HepG2 (cell line): ENCODE measurements around the gene CDC27. TPM values are rescaled to one million over a fixed set of nuclear protein-coding genes. Genes with fewer than 3 reads are reported as not detected.

Source experiments
- ATAC-seq: fragments of 200-7000 bp; cut with Tn5 transposase; 3 replicates; pipeline ENCODE4 v1.9.1; 2020; ENCODE audit warnings: mild to moderate bottlenecking, moderate library complexity
- BruUV-seq: library from RNA; stranded (reverse); fragments of 400-500 nt; replicated peaks from 2 replicates; lab custom pipeline; 2021; lab: Mats Ljungman, UMichigan
- CTCF ChIA-PET: fragments of 300-600 bp; formaldehyde crosslinking; extraction: SDS; loops from one replicate; lab custom pipeline; 2021; ENCODE audit warnings: low total read pairs, inconsistent platforms, low intra/inter-chr PET ratio; lab: Yijun Ruan, JAX
- POLR2A ChIA-PET: fragments of 350-600 bp; sonication (Branson Sonifier 250); formaldehyde crosslinking; loops from one replicate; lab custom pipeline; 2020; ENCODE audit warnings: antibody characterized with exemption, inconsistent platforms; lab: Yijun Ruan, JAX
- DNase-seq: peaks from one replicate; pipeline ENCODE4 v3.0.0-alpha.2; 2015; ENCODE audit warnings: low spot score
- FAIRE-seq: peaks from 3 replicates; lab custom pipeline; 2011; peaks lifted over from hg19 to GRCh38; lab: Jason Lieb, UNC
- H2AFZ ChIP-seq: one replicate; pipeline ENCODE4 v1.6.1; 2011; ENCODE audit warnings: low read length, inconsistent platforms
- H3K27ac ChIP-seq: fragments of 300-600 bp; 3 replicates; pipeline ENCODE4 v1.8.0; 2011; ENCODE audit warnings: mixed run types, mild to moderate bottlenecking, mixed read lengths, low read length, inconsistent platforms; ENCODE audit not compliant: insufficient read depth; ENCODE audit errors: extremely low read length
- H3K27me3 ChIP-seq, 2 experiments: fragments of 200-600 bp in 1 of 2; 2 replicates in 1 of 2; 3 replicates in 1 of 2; pipeline versions ENCODE4 v1.6.0 to v1.8.0; 2011; ENCODE audit warnings: low read length in 2 of 2, mild to moderate bottlenecking in 2 of 2, moderate library complexity in 2 of 2, inconsistent platforms in 1 of 2; ENCODE audit not compliant: insufficient read depth in 2 of 2, control insufficient read depth in 1 of 2
- H3K36me3 ChIP-seq, 2 experiments: fragments of 200-600 bp in 1 of 2; replicated peaks in 1 of 2; 2 replicates in 1 of 2; 3 replicates in 1 of 2; pipeline versions ENCODE4 v1.5.1 to v1.8.0; 2011; ENCODE audit warnings: low read length in 2 of 2, inconsistent platforms in 1 of 2; ENCODE audit not compliant: insufficient read depth in 2 of 2, control insufficient read depth in 1 of 2
- H3K4me1 ChIP-seq: 2 replicates; pipeline ENCODE4 v1.5.1; 2012; ENCODE audit warnings: low read length, inconsistent platforms; ENCODE audit not compliant: insufficient read depth
- H3K4me2 ChIP-seq: 2 replicates; pipeline ENCODE4 v1.6.0; 2011; ENCODE audit warnings: low read depth, low read length, inconsistent platforms
- H3K4me3 ChIP-seq, 3 experiments: fragments of 200-600 bp in 1 of 3; sonication (generic), shearing (Covaris generic) in 1 of 3; replicated peaks in 1 of 3; 2 replicates each; pipeline ENCODE4 v1.5.1; 2011 to 2016; ENCODE audit warnings: low read length in 3 of 3, inconsistent platforms in 2 of 3, low read depth in 2 of 3, mild to moderate bottlenecking in 2 of 3, control low read depth in 1 of 3, mixed read lengths in 1 of 3; ENCODE audit not compliant: insufficient read depth in 1 of 3
- H3K79me2 ChIP-seq: one replicate; pipeline ENCODE4 v1.6.1; 2011; ENCODE audit warnings: low read length, inconsistent platforms; ENCODE audit not compliant: insufficient read depth
- H3K9ac ChIP-seq: 2 replicates; pipeline ENCODE4 v1.6.0; 2011; ENCODE audit warnings: mild to moderate bottlenecking, low read depth, low read length, inconsistent platforms; ENCODE audit not compliant: insufficient read depth
- H3K9me3 ChIP-seq: 2 replicates; pipeline ENCODE4 v1.5.1; 2012; ENCODE audit warnings: mild to moderate bottlenecking, low read length
- H4K20me1 ChIP-seq: 2 replicates; pipeline ENCODE4 v1.6.0; 2011; ENCODE audit warnings: inconsistent platforms, mild to moderate bottlenecking, low read length, moderate library complexity; ENCODE audit not compliant: insufficient read depth
- NCOA5 ChIP-seq: sonication (generic); formaldehyde crosslinking; IDR thresholded peaks from 2 replicates; pipeline ENCODE4 v1.4.0; 2020; ENCODE audit warnings: missing genetic modification reagents
- PAXIP1 ChIP-seq: sonication (generic); formaldehyde crosslinking; conservative IDR thresholded peaks from 2 replicates; pipeline ENCODE4 v1.4.0; 2020; ENCODE audit warnings: mild to moderate bottlenecking, missing genetic modification reagents, moderate library complexity
- RELA ChIP-seq: sonication (generic); formaldehyde crosslinking; IDR thresholded peaks from 2 replicates; pipeline ENCODE4 v1.4.0; 2020; ENCODE audit warnings: missing genetic modification reagents
- REXO4 ChIP-seq: sonication (generic); formaldehyde crosslinking; IDR thresholded peaks from 2 replicates; pipeline ENCODE4 v1.8.0; 2022; ENCODE audit warnings: missing genetic modification reagents, mild to moderate bottlenecking, borderline replicate concordance
- ZNF710 ChIP-seq: sonication (generic); formaldehyde crosslinking; IDR thresholded peaks from 2 replicates; pipeline ENCODE4 v1.5.0; 2020; ENCODE audit warnings: mild to moderate bottlenecking, missing genetic modification reagents, borderline replicate concordance
- ZNF770 ChIP-seq: sonication (generic); formaldehyde crosslinking; IDR thresholded peaks from 2 replicates; pipeline ENCODE4 v1.5.0; 2020; ENCODE audit warnings: mild to moderate bottlenecking, missing genetic modification reagents
- WGBS: methylation state at CpG from one replicate; pipeline ENCODE4 v1.1.6; 2017; ENCODE audit warnings: low lambda C conversion rate; 5-methylcytosine and 5-hydroxymethylcytosine counted together
- in situ Hi-C: cut with HindIII; loops from 2 replicates; pipeline ENCODE4 v1.10.0; 2017; ENCODE audit warnings: low pct_unique_long_range_greater_than_20kb; ENCODE audit not compliant: extremely low pct_ligation_motif_present
- intact Hi-C: fragments of 100-400 bp; cut with micrococcal nuclease; formaldehyde crosslinking; loops from one replicate; pipeline ENCODE4 v1.10.0; 2022; ENCODE audit not compliant: unreplicated experiment
- polyA plus RNA-seq, 8 experiments: library from polyadenylated mRNA; depleted of rRNA in 3 of 8; stranded (reverse) in 7 of 8; unstranded in 1 of 8; fragments of >200 nt; fragmentation: Illumina TruSeq in 4 of 8; extraction: Trizol in 4 of 8; gene quantifications; 2 replicates each; pipeline versions ENCODE4 v1.2.1 to v1.2.3, GENCODE V29; 2011 to 2016; ENCODE audit warnings: low read depth in 4 of 8, missing spikeins in 1 of 8, mixed read lengths in 1 of 8; ENCODE audit not compliant: insufficient read depth in 1 of 8
- total RNA-seq, 5 experiments: library from RNA; depleted of rRNA; stranded (reverse); fragments of >200 nt; fragmentation: Illumina TruSeq; extraction: Trizol; gene quantifications; 2 replicates each; pipeline ENCODE4 v1.2.3, GENCODE V29; 2016; ENCODE audit warnings: low read depth in 1 of 5
- TF ChIP-seq, protein P1 (sequence below): IDR thresholded peaks from 2 replicates; pipeline ENCODE4 v1.6.1; 2016; ENCODE audit warnings: mild to moderate bottlenecking
- TF ChIP-seq, protein P2 (sequence below): sonication (generic); formaldehyde crosslinking; IDR thresholded peaks from 2 replicates; pipeline ENCODE4 v1.8.1; 2023; ENCODE audit warnings: mild to moderate bottlenecking, inconsistent platforms, moderate library complexity, missing genetic modification reagents, borderline replicate concordance

The CDC27 gene
- total and polyA plus RNA-seq, 2 of the 13 experiments (the other 11 are each of a cell fraction or from before 2014, with no cell fraction given): 80.7 to 102 TPM

DNA sequence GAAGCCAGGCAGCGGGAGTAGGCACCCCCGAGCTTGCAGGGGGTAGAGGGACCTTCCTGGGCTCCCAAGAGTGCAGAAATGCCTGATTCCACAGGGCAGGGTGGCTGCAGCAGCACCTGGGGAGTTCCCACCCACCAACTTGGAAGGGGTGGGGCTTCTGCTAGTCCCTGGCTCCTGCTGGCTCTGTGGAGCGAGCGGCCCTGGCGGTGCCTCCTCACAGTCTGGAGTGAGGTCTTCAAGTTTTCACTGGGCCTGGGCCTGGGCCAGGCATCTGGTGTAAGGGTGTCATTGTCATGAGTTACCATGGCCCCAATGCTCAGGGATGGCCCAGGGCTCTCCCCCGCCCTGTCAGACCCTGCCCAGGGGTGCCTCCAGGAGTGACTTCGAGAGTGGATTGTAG is 48.7 kb upstream of the CDC27 start (continued):
- TF ChIP-seq, protein P1, sequence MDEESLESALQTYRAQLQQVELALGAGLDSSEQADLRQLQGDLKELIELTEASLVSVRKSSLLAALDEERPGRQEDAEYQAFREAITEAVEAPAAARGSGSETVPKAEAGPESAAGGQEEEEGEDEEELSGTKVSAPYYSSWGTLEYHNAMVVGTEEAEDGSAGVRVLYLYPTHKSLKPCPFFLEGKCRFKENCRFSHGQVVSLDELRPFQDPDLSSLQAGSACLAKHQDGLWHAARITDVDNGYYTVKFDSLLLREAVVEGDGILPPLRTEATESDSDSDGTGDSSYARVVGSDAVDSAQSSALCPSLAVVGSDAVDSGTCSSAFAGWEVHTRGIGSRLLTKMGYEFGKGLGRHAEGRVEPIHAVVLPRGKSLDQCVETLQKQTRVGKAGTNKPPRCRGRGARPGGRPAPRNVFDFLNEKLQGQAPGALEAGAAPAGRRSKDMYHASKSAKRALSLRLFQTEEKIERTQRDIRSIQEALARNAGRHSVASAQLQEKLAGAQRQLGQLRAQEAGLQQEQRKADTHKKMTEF (CRISPR knock-in tag): no peak
- TF ChIP-seq PAXIP1 (CRISPR knock-in tag): no peak
- TF ChIP-seq, protein P2, sequence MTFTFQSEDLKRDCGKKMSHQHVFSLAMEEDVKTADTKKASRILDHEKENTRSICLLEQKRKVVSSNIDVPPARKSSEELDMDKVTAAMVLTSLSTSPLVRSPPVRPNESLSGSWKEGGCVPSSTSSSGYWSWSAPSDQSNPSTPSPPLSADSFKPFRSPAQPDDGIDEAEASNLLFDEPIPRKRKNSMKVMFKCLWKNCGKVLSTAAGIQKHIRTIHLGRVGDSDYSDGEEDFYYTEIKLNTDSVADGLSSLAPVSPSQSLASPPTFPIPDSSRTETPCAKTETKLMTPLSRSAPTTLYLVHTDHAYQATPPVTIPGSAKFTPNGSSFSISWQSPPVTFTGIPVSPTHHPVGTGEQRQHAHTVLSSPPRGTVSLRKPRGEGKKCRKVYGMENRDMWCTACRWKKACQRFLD (CRISPR knock-in tag): no peak
- no peak for TF ChIP-seq RELA (CRISPR knock-in tag)
- TF ChIP-seq NCOA5 (CRISPR knock-in tag): no peak

DNA sequence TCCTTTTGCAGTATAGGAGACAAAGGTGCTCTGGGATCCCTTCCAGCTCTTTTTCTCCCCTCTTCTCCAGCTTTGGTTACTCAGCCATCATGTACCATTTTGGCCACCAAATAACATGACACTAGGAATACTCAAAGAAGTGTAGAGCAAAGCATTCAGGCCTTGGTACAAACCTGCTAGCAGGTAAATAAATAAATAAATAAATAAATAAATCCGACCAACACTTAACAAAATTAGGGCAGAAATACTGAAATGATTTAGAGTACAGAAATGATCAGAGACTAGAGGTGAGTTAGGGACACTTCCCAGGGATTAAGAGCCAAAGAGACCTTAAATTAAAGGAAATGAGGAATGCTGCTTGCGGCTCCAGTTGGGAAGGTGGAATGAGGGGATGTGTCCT is 46.8 kb upstream of the CDC27 start:
- no peaks in the 10 kb centered on the region for H4K20me1 ChIP-seq
- H3K4me1 ChIP-seq: peaks cover 5% of the 10 kb centered on the region
- no TSS peak for BruUV-seq
- no peak for FAIRE-seq
- ChIA-PET CTCF (no interaction called here), POLR2A (no interaction called here)
- no peak overlapping the region for H3K27ac ChIP-seq
- 76% methylated on average over 2 of the region's 2 CpGs for WGBS
- no peak overlapping the region for H3K9ac ChIP-seq
- no peak overlapping the region for H3K4me3 ChIP-seq
- H3K9me3 ChIP-seq: no peaks in the 10 kb centered on the region
- H3K79me2 ChIP-seq: no peaks in the 10 kb centered on the region
- no peak for ATAC-seq
- intact Hi-C loops: no loop called here
- no peak for DNase-seq
- H3K4me2 ChIP-seq: no peak overlapping the region
- no peaks in the 10 kb centered on the region for H3K36me3 ChIP-seq
- in situ Hi-C loops: no loop called here
- H3K27me3 ChIP-seq: peaks cover 0 to 9% of the 10 kb centered on the region in 2 experiments; a peak in 3 of 5 replicates
- H2AFZ ChIP-seq: no peak overlapping the region
- TF ChIP-seq ZNF770 (CRISPR knock-in tag): no peak
- TF ChIP-seq ZNF710 (CRISPR knock-in tag): no peak
- TF ChIP-seq REXO4 (CRISPR knock-in tag): no peak
